ENCODE results near the gene SMIM29.

The SMIM29 gene

GRCh38 chr6:34289137-34289536 lies 40.3 kb upstream of the SMIM29 start:
- no peaks in the 10 kb centered on the region for H3F3A ChIP-seq (ENCODE audit: insufficient read depth)
- no peaks in the 10 kb centered on the region for H3K79me2 ChIP-seq (ENCODE audit: insufficient read depth, low read length)
- TF ChIP-seq EZH2phosphoT487 (conservative IDR thresholded peaks at IDR 0.05; ENCODE audit: low read length): no peak
- TF ChIP-seq CTCF (IDR thresholded peaks at IDR 0.05; ENCODE audit: insufficient read depth, low read length, poor library complexity, severe bottlenecking): no peak
- no peaks in the 10 kb centered on the region for H4K20me1 ChIP-seq (ENCODE audit: low read depth, low read length)
- H3K9me2 ChIP-seq (replicated peaks; ENCODE audit: insufficient read depth, low read length): no peaks in the 10 kb centered on the region
- H3K9ac ChIP-seq (ENCODE audit: low read length): no peak overlapping the region
- no peak overlapping the region for H3K4me2 ChIP-seq (ENCODE audit: low read depth, low read length, poor library complexity, severe bottlenecking)
- 0 out of 2 replicates have a peak, but pooled peaks cover 8% of the 10 kb centered on the region for H3K36me3 ChIP-seq (ENCODE audit: low read length)
- no peaks in the 10 kb centered on the region for H3K27me3 ChIP-seq (ENCODE audit: low read length)
- H3K4me3 ChIP-seq (ENCODE audit: insufficient read depth, low read length, poor library complexity, severe bottlenecking): no peak overlapping the region
- H3K9me3 ChIP-seq (ENCODE audit: insufficient read depth, low read length): no peaks in the 10 kb centered on the region
- no peak overlapping the region for H3K27ac ChIP-seq (ENCODE audit: low read depth, low read length)
- H2AFZ ChIP-seq (ENCODE audit: low read depth, low read length, severe bottlenecking): no peak overlapping the region

DNA sequence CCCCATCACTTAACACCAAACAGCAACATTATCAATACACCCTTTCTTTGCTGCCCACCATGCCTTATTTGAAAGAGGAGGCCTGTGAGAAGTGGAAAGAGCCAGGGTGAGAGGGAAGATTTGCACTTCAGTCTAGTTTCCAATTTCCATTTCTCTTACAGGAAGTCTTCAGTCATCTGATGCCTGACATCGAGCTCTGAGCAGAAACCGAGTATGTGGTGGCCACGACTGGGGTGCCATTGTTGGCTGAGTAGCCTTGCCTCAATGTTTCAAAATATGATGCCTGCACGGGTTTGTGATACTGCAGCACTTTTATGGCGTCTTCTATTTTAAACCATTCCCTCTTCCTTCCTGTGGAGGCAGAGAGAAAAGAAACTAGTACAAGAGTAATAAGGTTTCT lies 39.8 kb upstream of the SMIM29 start:
- Histone ChIP-seq H3F3A (ENCODE audit: insufficient read depth) (no peaks in the 10 kb centered on the region), H3K27ac (ENCODE audit: low read depth, low read length) (no peak overlapping the region), H3K4me3 (ENCODE audit: insufficient read depth, low read length, poor library complexity, severe bottlenecking) (no peak overlapping the region), H4K20me1 (ENCODE audit: low read depth, low read length) (no peaks in the 10 kb centered on the region), H3K9me2 (replicated peaks; ENCODE audit: insufficient read depth, low read length) (no peaks in the 10 kb centered on the region), H3K27me3 (ENCODE audit: low read length) (no peaks in the 10 kb centered on the region), H3K9me3 (ENCODE audit: insufficient read depth, low read length) (no peaks in the 10 kb centered on the region), H3K4me2 (ENCODE audit: low read depth, low read length, poor library complexity, severe bottlenecking) (no peak overlapping the region), H3K79me2 (ENCODE audit: insufficient read depth, low read length) (no peaks in the 10 kb centered on the region), H2AFZ (ENCODE audit: low read depth, low read length, severe bottlenecking) (no peak overlapping the region), H3K9ac (ENCODE audit: low read length) (no peak overlapping the region), H3K36me3 (ENCODE audit: low read length) (0 out of 2 replicates have a peak, but pooled peaks cover 8% of the 10 kb centered on the region)
- TF ChIP-seq CTCF (IDR thresholded peaks at IDR 0.05; ENCODE audit: insufficient read depth, low read length, poor library complexity, severe bottlenecking): no peak
- no peak for TF ChIP-seq EZH2phosphoT487 (conservative IDR thresholded peaks at IDR 0.05; ENCODE audit: low read length)

GRCh38 chr6:34285448-34286164 lies 36.8 kb upstream of the SMIM29 start:
- Histone ChIP-seq H3K9me3 (ENCODE audit: insufficient read depth, low read length) (no peaks in the 10 kb centered on the region), H3K27me3 (ENCODE audit: low read length) (no peaks in the 10 kb centered on the region), H3K4me2 (ENCODE audit: low read depth, low read length, poor library complexity, severe bottlenecking) (no peak overlapping the region), H3K4me3 (ENCODE audit: insufficient read depth, low read length, poor library complexity, severe bottlenecking) (no peak overlapping the region), H3K9ac (ENCODE audit: low read length) (no peak overlapping the region), H3F3A (ENCODE audit: insufficient read depth) (no peaks in the 10 kb centered on the region), H3K79me2 (ENCODE audit: insufficient read depth, low read length) (no peaks in the 10 kb centered on the region), H3K27ac (ENCODE audit: low read depth, low read length) (no peak overlapping the region), H3K36me3 (ENCODE audit: low read length) (0 out of 2 replicates have a peak, but pooled peaks cover 5% of the 10 kb centered on the region), H3K9me2 (replicated peaks; ENCODE audit: insufficient read depth, low read length) (no peaks in the 10 kb centered on the region), H2AFZ (ENCODE audit: low read depth, low read length, severe bottlenecking) (no peak overlapping the region), H4K20me1 (ENCODE audit: low read depth, low read length) (no peaks in the 10 kb centered on the region)
- TF ChIP-seq CTCF (IDR thresholded peaks at IDR 0.05; ENCODE audit: insufficient read depth, low read length, poor library complexity, severe bottlenecking) (no peak), EZH2phosphoT487 (conservative IDR thresholded peaks at IDR 0.05; ENCODE audit: low read length) (no peak)
